Trophoblast cell (in vitro differentiated cells and primary cell): ENCODE measurements around the gene MYO18B.
A peak's percentile ranks its signal among the peaks of the same experiment; 100 is the strongest.

Experiments
- DNase-seq, 2 donors: peaks; one replicate each; pipeline ENCODE4 v3.0.0-alpha.2; 2016
- H2AFZ ChIP-seq: 2 replicates; pipeline ENCODE4 v1.6.1; 2013; ENCODE audit warnings: low read length, moderate library complexity, mild to moderate bottlenecking; ENCODE audit not compliant: insufficient read depth, poor library complexity
- H2AK5ac ChIP-seq: 2 replicates; pipeline ENCODE4 v1.6.1; 2013; ENCODE audit warnings: mild to moderate bottlenecking, low read length
- H2BK120ac ChIP-seq: 2 replicates; pipeline ENCODE4 v1.6.1; 2013; ENCODE audit warnings: low read length, mild to moderate bottlenecking, moderate library complexity; ENCODE audit not compliant: insufficient read depth, poor library complexity
- H2BK12ac ChIP-seq: 2 replicates; pipeline ENCODE4 v1.6.1; 2013; ENCODE audit warnings: mild to moderate bottlenecking, low read length, moderate library complexity
- H2BK5ac ChIP-seq: 2 replicates; pipeline ENCODE4 v1.6.1; 2013; ENCODE audit warnings: low read length, low read depth, moderate library complexity, mild to moderate bottlenecking; ENCODE audit not compliant: poor library complexity
- H3K14ac ChIP-seq: 2 replicates; pipeline ENCODE4 v1.6.1; 2013; ENCODE audit warnings: mild to moderate bottlenecking, low read length
- H3K18ac ChIP-seq: 2 replicates; pipeline ENCODE4 v1.6.1; 2013; ENCODE audit warnings: mild to moderate bottlenecking, low read length
- H3K23ac ChIP-seq: 2 replicates; pipeline ENCODE4 v1.6.1; 2013; ENCODE audit warnings: low read length
- H3K27ac ChIP-seq: 2 replicates; pipeline ENCODE4 v1.5.1; 2013; ENCODE audit warnings: low read depth, mild to moderate bottlenecking, inconsistent platforms, low read length, moderate library complexity
- H3K27me3 ChIP-seq: 2 replicates; pipeline ENCODE4 v1.6.1; 2013; ENCODE audit warnings: inconsistent platforms, mild to moderate bottlenecking, low read length, moderate library complexity; ENCODE audit not compliant: insufficient read depth
- H3K36me3 ChIP-seq, 2 experiments: 1 replicate in 1 of 2; 2 replicates in 1 of 2; pipeline ENCODE4 v1.6.1; 2013; ENCODE audit warnings: low read length in 2 of 2, mild to moderate bottlenecking in 2 of 2, moderate library complexity in 1 of 2; ENCODE audit not compliant: insufficient read depth in 2 of 2, control insufficient read depth in 1 of 2
- H3K4ac ChIP-seq: 2 replicates; pipeline ENCODE4 v1.6.1; 2013; ENCODE audit warnings: low read depth, mild to moderate bottlenecking, low read length, moderate library complexity
- H3K4me1 ChIP-seq, 2 experiments: 1 replicate in 1 of 2; 2 replicates in 1 of 2; pipeline ENCODE4 v1.6.1; 2013; ENCODE audit warnings: low read length in 2 of 2, mild to moderate bottlenecking in 2 of 2, moderate library complexity in 1 of 2; ENCODE audit not compliant: insufficient read depth in 2 of 2, control insufficient read depth in 1 of 2
- H3K4me2 ChIP-seq: 2 replicates; pipeline ENCODE4 v1.6.1; 2013; ENCODE audit warnings: inconsistent platforms, mild to moderate bottlenecking, low read length, moderate library complexity
- H3K4me3 ChIP-seq: 2 replicates; pipeline ENCODE4 v1.5.1; 2013; ENCODE audit warnings: mild to moderate bottlenecking, low read depth, low read length, inconsistent platforms
- H3K79me1 ChIP-seq: one replicate; pipeline ENCODE4 v1.6.1; 2013; ENCODE audit warnings: low read length
- H3K79me2 ChIP-seq: 2 replicates; pipeline ENCODE4 v1.6.1; 2013; ENCODE audit warnings: low read length, mild to moderate bottlenecking; ENCODE audit not compliant: control insufficient read depth, insufficient read depth, poor library complexity
- H3K9ac ChIP-seq: 2 replicates; pipeline ENCODE4 v1.6.1; 2013; ENCODE audit warnings: mild to moderate bottlenecking, low read length
- H3K9me3 ChIP-seq: 2 replicates; pipeline ENCODE4 v1.6.1; 2013; ENCODE audit warnings: low read depth, mild to moderate bottlenecking, control low read depth, inconsistent platforms, low read length; ENCODE audit not compliant: insufficient read depth
- H4K12ac ChIP-seq: 2 replicates; pipeline ENCODE4 v1.6.1; 2013; ENCODE audit warnings: low read depth, mild to moderate bottlenecking, low read length, moderate library complexity
- H4K8ac ChIP-seq: 2 replicates; pipeline ENCODE4 v1.6.1; 2013; ENCODE audit warnings: low read depth, mild to moderate bottlenecking, low read length, moderate library complexity
- H4K91ac ChIP-seq: one replicate; pipeline ENCODE4 v1.6.1; 2013; ENCODE audit warnings: low read depth, mild to moderate bottlenecking, low read length, moderate library complexity
- WGBS: extraction: QIAGEN DNeasy Blood & Tissue Kit; methylation state at CpG from one replicate; pipeline ENCODE4 v1.1.7; 2013; ENCODE audit warnings: missing lambda C conversion rate; ENCODE audit not compliant: insufficient read length, insufficient coverage; ENCODE audit errors: extremely low coverage; 5-methylcytosine and 5-hydroxymethylcytosine counted together

MYO18B gene

DNA sequence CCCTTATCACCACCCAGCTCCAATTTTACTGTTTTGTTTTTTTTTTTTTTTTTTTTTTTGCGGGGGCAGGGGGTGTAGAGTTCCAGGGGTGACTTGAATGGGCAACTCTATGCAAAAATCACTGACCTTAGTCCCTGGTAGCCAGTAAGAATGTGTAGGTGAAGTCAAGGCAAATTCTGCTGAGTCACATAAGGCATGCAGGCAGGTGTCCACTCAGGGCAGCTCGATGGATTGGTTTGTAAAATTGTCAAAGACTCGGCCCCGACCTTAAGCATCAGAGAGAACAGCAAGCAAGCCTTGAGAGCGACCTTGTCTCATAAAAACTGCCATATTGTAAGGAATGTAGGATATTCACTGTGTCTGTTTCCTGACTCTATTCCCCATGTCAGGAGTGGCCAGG lies 275.9 kb downstream of the MYO18B start:
- H2BK120ac ChIP-seq = no peak overlapping the region
- no peak overlapping the region for H3K14ac ChIP-seq
- H3K36me3 ChIP-seq = no peaks in the 10 kb centered on the region
- no peak overlapping the region for H3K23ac ChIP-seq
- H3K9ac ChIP-seq = no peak overlapping the region
- no peak overlapping the region for H3K27ac ChIP-seq
- no peak overlapping the region for H3K4me3 ChIP-seq
- H2AFZ ChIP-seq = no peak overlapping the region
- H3K18ac ChIP-seq = no peak overlapping the region
- H3K79me1 ChIP-seq = no peaks in the 10 kb centered on the region
- no peak overlapping the region for H3K4me2 ChIP-seq
- H3K4ac ChIP-seq = no peak overlapping the region
- H4K91ac ChIP-seq = no peak overlapping the region
- H2BK5ac ChIP-seq = no peak overlapping the region
- H2BK12ac ChIP-seq = no peak overlapping the region
- H3K27me3 ChIP-seq = no peaks in the 10 kb centered on the region
- no CpG with 5 or more reads among the region's 5 CpGs for WGBS
- H3K4me1 ChIP-seq = no peaks in the 10 kb centered on the region
- DNase-seq = no peak
- no peak overlapping the region for H4K12ac ChIP-seq
- no peaks in the 10 kb centered on the region for H3K9me3 ChIP-seq
- no peak overlapping the region for H2AK5ac ChIP-seq
- no peak overlapping the region for H4K8ac ChIP-seq
- no peaks in the 10 kb centered on the region for H3K79me2 ChIP-seq

GRCh38 chr22:26019596-26019995 lies 277.6 kb downstream of the MYO18B start:
- no peak overlapping the region for H3K23ac ChIP-seq
- H3K27me3 ChIP-seq = no peaks in the 10 kb centered on the region
- H2AFZ ChIP-seq = no peak overlapping the region
- no peak overlapping the region for H4K8ac ChIP-seq
- H3K18ac ChIP-seq = no peak overlapping the region
- no peak overlapping the region for H2BK120ac ChIP-seq
- no peak overlapping the region for H4K91ac ChIP-seq
- H2BK12ac ChIP-seq = no peak overlapping the region
- H3K9me3 ChIP-seq = no peaks in the 10 kb centered on the region
- no peaks in the 10 kb centered on the region for H3K4me1 ChIP-seq
- no peak overlapping the region for H3K27ac ChIP-seq
- H2AK5ac ChIP-seq = no peak overlapping the region
- no peaks in the 10 kb centered on the region for H3K79me2 ChIP-seq
- no peak overlapping the region for H4K12ac ChIP-seq
- no peaks in the 10 kb centered on the region for H3K36me3 ChIP-seq
- DNase-seq = no peak
- no peaks in the 10 kb centered on the region for H3K79me1 ChIP-seq
- no peak overlapping the region for H3K4ac ChIP-seq
- no peak overlapping the region for H3K4me2 ChIP-seq
- no peak overlapping the region for H3K14ac ChIP-seq
- no CpG with 5 or more reads among the region's 5 CpGs for WGBS
- no peak overlapping the region for H2BK5ac ChIP-seq
- H3K9ac ChIP-seq = no peak overlapping the region
- no peak overlapping the region for H3K4me3 ChIP-seq

GRCh38 chr22:26021516-26021915 lies 279.5 kb downstream of the MYO18B start:
- WGBS = no CpG with 5 or more reads among the region's 2 CpGs

DNA sequence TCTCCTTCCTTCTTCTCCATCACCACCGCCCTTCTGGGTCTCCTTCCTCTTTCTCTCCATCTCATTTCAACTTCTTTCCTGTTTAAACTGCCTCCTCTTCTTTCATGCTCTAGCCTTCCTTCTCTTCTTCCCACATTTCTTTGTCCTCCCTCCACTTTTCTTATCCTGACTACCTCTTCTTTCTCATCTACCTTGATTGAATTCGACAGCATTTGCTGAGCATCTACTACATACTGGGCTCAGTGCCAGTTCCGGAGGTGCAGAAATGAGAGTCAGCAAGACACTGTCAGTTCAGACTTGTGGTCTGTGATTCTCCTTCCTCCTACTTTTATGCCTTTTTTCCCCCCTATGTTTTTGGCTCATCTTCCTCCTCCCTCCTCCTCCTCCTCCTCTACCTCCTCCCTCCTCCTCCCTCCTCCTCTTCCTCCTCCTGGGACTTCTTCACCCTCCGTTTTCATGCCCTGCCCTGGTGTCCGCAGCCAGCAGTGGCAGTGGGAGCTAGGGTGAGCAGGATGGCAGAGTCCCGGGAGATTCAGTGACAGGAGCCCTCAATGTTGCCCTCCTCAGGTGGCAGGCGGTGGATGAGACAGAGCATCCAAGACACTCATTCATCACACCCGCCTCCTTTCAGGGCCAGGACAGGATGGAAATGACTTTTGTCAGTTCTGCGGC lies 281.3 kb downstream of the MYO18B start:
- Histone ChIP-seq H3K4me1 (no peaks in the 10 kb centered on the region), H4K8ac (no peak overlapping the region), H3K4me2 (no peak overlapping the region), H3K9me3 (no peaks in the 10 kb centered on the region), H3K79me2 (no peaks in the 10 kb centered on the region), H4K91ac (no peak overlapping the region), H2BK12ac (no peak overlapping the region), H4K12ac (no peak overlapping the region), H3K23ac (no peak overlapping the region), H2AFZ (no peak overlapping the region), H3K27ac (no peak overlapping the region), H3K4ac (no peak overlapping the region), H3K36me3 (no peaks in the 10 kb centered on the region), H3K18ac (no peak overlapping the region), H3K27me3 (no peaks in the 10 kb centered on the region), H2BK120ac (no peak overlapping the region), H2BK5ac (no peak overlapping the region), H3K4me3 (no peak overlapping the region), H3K14ac (no peak overlapping the region), H3K9ac (no peak overlapping the region), H2AK5ac (no peak overlapping the region), H3K79me1 (no peaks in the 10 kb centered on the region)
- no CpG with 5 or more reads among the region's 9 CpGs for WGBS
- DNase-seq = no peak

More at GRCh38 chr22:26021516-26021915, 279.5 kb downstream of the MYO18B start:
- no peak overlapping the region for H3K23ac ChIP-seq
- H3K27me3 ChIP-seq = no peaks in the 10 kb centered on the region
- no peak overlapping the region for H4K12ac ChIP-seq
- H3K36me3 ChIP-seq = no peaks in the 10 kb centered on the region
- H2BK5ac ChIP-seq = no peak overlapping the region
- H3K18ac ChIP-seq = no peak overlapping the region
- peak; percentile 66 to 69 for DNase-seq
- H3K79me1 ChIP-seq = no peaks in the 10 kb centered on the region
- H2AFZ ChIP-seq = no peak overlapping the region
- no peak overlapping the region for H2BK120ac ChIP-seq
- no peak overlapping the region for H3K14ac ChIP-seq
- H3K9ac ChIP-seq = no peak overlapping the region
- no peak overlapping the region for H3K4ac ChIP-seq
- no peak overlapping the region for H3K4me3 ChIP-seq
- no peak overlapping the region for H3K27ac ChIP-seq
- no peaks in the 10 kb centered on the region for H3K9me3 ChIP-seq
- H4K8ac ChIP-seq = no peak overlapping the region
- no peaks in the 10 kb centered on the region for H3K4me1 ChIP-seq
- H2AK5ac ChIP-seq = no peak overlapping the region
- no peak overlapping the region for H2BK12ac ChIP-seq
- no peak overlapping the region for H4K91ac ChIP-seq
- no peak overlapping the region for H3K4me2 ChIP-seq
- H3K79me2 ChIP-seq = no peaks in the 10 kb centered on the region
